Panc1 (cell line): ENCODE results near the gene RNF169. TPM values are rescaled to one million over a fixed set of nuclear protein-coding genes. Genes with fewer than 3 reads are reported as not detected.

Experiments used
- ATAC-seq: fragments of 200-7000 bp; cut with Tn5 transposase; 2 replicates; pipeline ENCODE4 v1.9.1; 2020; ENCODE audit warnings: mild to moderate bottlenecking, moderate library complexity
- BruUV-seq: library from RNA; stranded (reverse); fragments of 400-500 nt; replicated peaks from 2 replicates; lab custom pipeline; 2021; lab: Mats Ljungman, UMichigan
- CTCF ChIA-PET: fragments of 300-600 bp; sonication (Branson Sonifier 250); formaldehyde crosslinking; loops from one replicate; lab custom pipeline; 2022; ENCODE audit warnings: antibody characterized with exemption; lab: Charles Lee
- POLR2A ChIA-PET: fragments of 300-600 bp; sonication (Branson Sonifier 250); formaldehyde crosslinking; loops from one replicate; lab custom pipeline; 2022; ENCODE audit warnings: antibody characterized with exemption; lab: Charles Lee
- DNase-seq: peaks from one replicate; pipeline ENCODE4 v3.0.0-alpha.2; 2010; ENCODE audit warnings: low read depth, low spot score
- H3K27ac ChIP-seq: 2 replicates; pipeline ENCODE4 v1.5.1; 2011; ENCODE audit warnings: mild to moderate bottlenecking, low read length, inconsistent platforms
- H3K27me3 ChIP-seq: fragments of 200-500 bp; sonication (Bioruptor generic); 2 replicates; pipeline ENCODE4 v1.6.0; 2014; ENCODE audit warnings: low read length, inconsistent platforms; ENCODE audit not compliant: control insufficient read depth, insufficient read depth
- H3K36me3 ChIP-seq: fragments of 200-500 bp; sonication (Bioruptor generic); 2 replicates; pipeline ENCODE4 v1.5.1; 2014; ENCODE audit warnings: inconsistent platforms, mild to moderate bottlenecking, low read length, moderate library complexity; ENCODE audit not compliant: control insufficient read depth, insufficient read depth
- H3K4me1 ChIP-seq: 2 replicates; pipeline ENCODE4 v1.5.1; 2011; ENCODE audit warnings: inconsistent platforms, mild to moderate bottlenecking, low read length, moderate library complexity; ENCODE audit not compliant: control insufficient read depth, insufficient read depth
- H3K4me3 ChIP-seq, 2 experiments: 2 replicates each; pipeline ENCODE4 v1.5.1; 2011 to 2012; ENCODE audit warnings: low read depth in 2 of 2, low read length in 2 of 2, mild to moderate bottlenecking in 2 of 2, inconsistent platforms in 1 of 2, moderate library complexity in 1 of 2
- H3K9me3 ChIP-seq: fragments of 200-500 bp; sonication (Bioruptor generic); 2 replicates; pipeline ENCODE4 v1.5.1; 2014; ENCODE audit warnings: low read depth, mild to moderate bottlenecking, inconsistent platforms, low read length, moderate library complexity; ENCODE audit not compliant: control insufficient read depth, insufficient read depth
- CTCF ChIP-seq: fragments of 450-650 bp; IDR thresholded peaks from 2 replicates; pipeline ENCODE4 v1.5.1; 2017; ENCODE audit warnings: mild to moderate bottlenecking
- POLR2AphosphoS5 ChIP-seq: IDR thresholded peaks from 2 replicates; pipeline ENCODE4 v1.6.1; 2012; ENCODE audit warnings: mild to moderate bottlenecking, low read depth, low read length, moderate library complexity
- REST ChIP-seq, 2 experiments: IDR thresholded peaks; 2 replicates each; pipeline ENCODE4 v1.6.1; 2011 to 2012; ENCODE audit warnings: low read depth in 2 of 2, control low read depth in 1 of 2, low read length in 1 of 2, mild to moderate bottlenecking in 1 of 2, moderate library complexity in 1 of 2; ENCODE audit not compliant: insufficient read depth in 1 of 2
- SIN3A ChIP-seq: IDR thresholded peaks from 2 replicates; pipeline ENCODE4 v1.6.1; 2012; ENCODE audit warnings: low read depth, mild to moderate bottlenecking, low read length, moderate library complexity, borderline replicate concordance; ENCODE audit not compliant: insufficient read depth
- TCF7L2 ChIP-seq: IDR thresholded peaks from 2 replicates; pipeline ENCODE4 v1.6.1; 2011; ENCODE audit warnings: mild to moderate bottlenecking, low read depth, low read length, inconsistent platforms
- in situ Hi-C: cut with HindIII; loops from 2 replicates; pipeline ENCODE4 v1.10.0; 2016; ENCODE audit warnings: low sequenced_read_pairs, low pct_unique_long_range_greater_than_20kb
- intact Hi-C: fragments of 100-400 bp; cut with micrococcal nuclease; formaldehyde crosslinking; loops from one replicate; pipeline ENCODE4 v1.10.0; 2022; ENCODE audit not compliant: unreplicated experiment
- total RNA-seq: library from RNA; stranded (reverse); gene quantifications from one replicate; pipeline ENCODE4 v1.2.1, GENCODE V29; 2021; ENCODE audit not compliant: unreplicated experiment

Gene RNF169
- total RNA-seq, 1 experiment from 2014 or later: 23.6 TPM

- Histone ChIP-seq H3K4me3 (no peak overlapping the region), H3K9me3 (no peaks in the 10 kb centered on the region), H3K36me3 (no peaks in the 10 kb centered on the region), H3K27ac (no peak overlapping the region), H3K27me3 (peaks cover 7% of the 10 kb centered on the region; the same call in 1 of the 2 replicates), H3K4me1 (0 out of 2 replicates have a peak, but pooled peaks cover 3% of the 10 kb centered on the region)
- no TSS peak for BruUV-seq
- CTCF ChIA-PET: interaction anchor here (0.6 kb wide), 1 partner anchor 105 kb away, joined by 5 read pairs; no protein-coding TSS in a partner anchor
- TF ChIP-seq CTCF (no peak), TCF7L2 (no peak), POLR2AphosphoS5 (no peak)
- POLR2A ChIA-PET: no interaction called here
- in situ Hi-C loops (no loop called here), intact Hi-C loops (no loop called here)
- no peak for ATAC-seq
- DNase-seq: no peak
Observed at GRCh38 chr11:74742070-74742469, 6.6 kb upstream of the RNF169 start.

GRCh38 chr11:74743640-74744039 is 5.0 kb upstream of the RNF169 start:
- in situ Hi-C loops: no loop called here
- BruUV-seq: no TSS peak
- POLR2A ChIA-PET: no interaction called here

More at GRCh38 chr11:74743640-74744039, 5.0 kb upstream of the RNF169 start:
- H3K27ac ChIP-seq: no peak overlapping the region
- ATAC-seq (no peak), DNase-seq (no peak)
- H3K9me3 ChIP-seq: no peaks in the 10 kb centered on the region
- no peak overlapping the region for H3K4me3 ChIP-seq
- intact Hi-C loops: no loop called here
- no peaks in the 10 kb centered on the region for H3K36me3 ChIP-seq
- peaks cover 9% of the 10 kb centered on the region for H3K4me1 ChIP-seq
- peaks cover 7% of the 10 kb centered on the region; the same call in 1 of the 2 replicates for H3K27me3 ChIP-seq
- no peak for TF ChIP-seq CTCF
- no peak for TF ChIP-seq TCF7L2
- no peak for TF ChIP-seq POLR2AphosphoS5
- no peak for TF ChIP-seq SIN3A
- no peak for TF ChIP-seq REST (IDR thresholded peaks at IDR 0.05; ENCODE audit: insufficient read depth in 1 of 2, low read depth in 2 of 2, low read length in 1 of 2)
- CTCF ChIA-PET: interaction anchor here (0.6 kb wide), 1 partner anchor 1423 kb away, joined by 13 read pairs; no protein-coding TSS in a partner anchor
